GM21526 (cell line): ENCODE measurements around the gene SDSL.

Experiments
- ATAC-seq: cut with Tn5 transposase; IDR thresholded peaks from one replicate; pipeline ENCODE4 v1.9.1; 2021; ENCODE audit warnings: moderate library complexity; ENCODE audit not compliant: unreplicated experiment, low FRiP score

Gene SDSL, protein sequence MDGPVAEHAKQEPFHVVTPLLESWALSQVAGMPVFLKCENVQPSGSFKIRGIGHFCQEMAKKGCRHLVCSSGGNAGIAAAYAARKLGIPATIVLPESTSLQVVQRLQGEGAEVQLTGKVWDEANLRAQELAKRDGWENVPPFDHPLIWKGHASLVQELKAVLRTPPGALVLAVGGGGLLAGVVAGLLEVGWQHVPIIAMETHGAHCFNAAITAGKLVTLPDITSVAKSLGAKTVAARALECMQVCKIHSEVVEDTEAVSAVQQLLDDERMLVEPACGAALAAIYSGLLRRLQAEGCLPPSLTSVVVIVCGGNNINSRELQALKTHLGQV

DNA sequence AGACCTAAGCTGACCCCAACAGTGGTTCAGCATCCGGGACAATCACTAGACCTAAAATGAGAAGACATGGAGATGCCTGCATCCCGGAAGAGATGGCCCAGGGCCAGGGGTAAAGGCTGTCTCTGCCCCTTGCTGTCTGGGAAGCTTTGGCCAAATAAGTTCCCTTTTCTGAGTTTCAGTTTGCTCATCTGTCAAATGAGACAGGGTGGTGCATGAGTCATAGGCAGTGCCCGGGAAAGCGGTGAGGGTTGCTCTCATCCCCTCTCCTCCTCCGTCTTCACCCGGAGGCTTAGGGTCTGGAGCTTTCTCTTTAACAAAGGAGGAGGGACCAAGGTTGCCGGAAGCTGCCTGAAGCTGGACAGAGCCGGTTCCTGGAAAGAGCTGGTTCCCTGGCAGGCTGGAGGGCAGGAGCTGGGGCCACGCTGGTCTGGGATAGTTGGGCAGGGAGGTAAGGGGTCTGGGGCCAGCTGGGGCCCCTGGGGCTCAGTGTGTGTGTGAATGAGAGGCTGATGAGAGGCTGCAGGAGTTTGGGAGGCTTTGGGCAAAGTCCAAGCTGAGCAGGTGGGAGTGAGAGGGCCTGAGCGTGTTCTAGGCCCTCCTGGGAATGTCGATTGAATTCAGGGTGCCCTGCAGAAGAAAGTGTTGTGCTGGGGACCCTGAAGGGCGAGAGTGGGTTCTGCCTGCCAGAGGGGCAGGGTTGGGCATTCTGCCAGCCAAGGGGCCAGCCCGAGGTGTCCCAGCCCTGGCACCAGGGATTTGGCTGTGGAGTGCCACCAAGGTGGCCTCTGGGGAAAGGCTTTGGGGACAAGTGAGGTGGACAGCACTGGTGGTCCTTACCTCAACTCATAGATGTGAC lies at the start of gene SDSL:
Gene SDSL (plus strand): TSS at position 351 of the 856 bp plus-strand sequence. CDS start 5,603 bp downstream, outside the sequence.
- ATAC-seq: peak; percentile 71

DNA sequence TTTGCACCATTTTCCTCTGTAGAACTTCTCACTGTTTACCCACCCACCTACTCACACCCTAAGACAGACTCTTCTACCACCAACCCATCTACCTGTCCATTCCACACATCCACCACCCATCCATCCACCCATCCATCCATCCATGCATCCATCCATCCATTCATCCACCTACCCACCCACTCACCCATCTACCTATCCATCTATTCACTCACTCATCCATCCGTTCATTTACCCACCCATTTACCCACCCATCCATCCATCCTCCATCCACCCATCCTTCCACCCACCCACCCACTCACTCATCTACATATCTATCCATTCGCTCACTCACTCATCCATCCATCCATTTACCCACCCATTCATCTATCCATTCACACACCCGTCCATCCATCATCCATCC lies 48.7 kb upstream of the SDSL start:
- ATAC-seq: no peak

DNA sequence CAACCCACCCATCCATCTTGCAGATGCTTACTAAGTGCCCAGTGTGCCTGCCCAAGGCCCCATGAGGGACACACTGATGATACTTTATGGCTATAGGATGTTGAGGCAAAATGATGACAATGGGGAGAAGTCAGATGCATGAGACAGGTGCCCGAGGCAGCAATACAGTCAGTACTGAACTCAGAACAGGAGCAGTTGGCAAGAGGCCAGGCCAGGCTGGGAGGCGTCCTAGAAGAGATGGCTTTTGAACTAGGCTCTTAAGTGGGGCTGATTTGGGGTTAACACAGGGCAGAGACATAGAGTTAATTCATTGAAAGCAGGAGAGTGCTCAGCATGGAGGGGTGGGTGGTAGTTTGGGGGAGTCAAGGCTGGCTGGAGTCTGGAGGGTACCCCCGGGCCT lies 48.2 kb upstream of the SDSL start:
- ATAC-seq: no peak

DNA sequence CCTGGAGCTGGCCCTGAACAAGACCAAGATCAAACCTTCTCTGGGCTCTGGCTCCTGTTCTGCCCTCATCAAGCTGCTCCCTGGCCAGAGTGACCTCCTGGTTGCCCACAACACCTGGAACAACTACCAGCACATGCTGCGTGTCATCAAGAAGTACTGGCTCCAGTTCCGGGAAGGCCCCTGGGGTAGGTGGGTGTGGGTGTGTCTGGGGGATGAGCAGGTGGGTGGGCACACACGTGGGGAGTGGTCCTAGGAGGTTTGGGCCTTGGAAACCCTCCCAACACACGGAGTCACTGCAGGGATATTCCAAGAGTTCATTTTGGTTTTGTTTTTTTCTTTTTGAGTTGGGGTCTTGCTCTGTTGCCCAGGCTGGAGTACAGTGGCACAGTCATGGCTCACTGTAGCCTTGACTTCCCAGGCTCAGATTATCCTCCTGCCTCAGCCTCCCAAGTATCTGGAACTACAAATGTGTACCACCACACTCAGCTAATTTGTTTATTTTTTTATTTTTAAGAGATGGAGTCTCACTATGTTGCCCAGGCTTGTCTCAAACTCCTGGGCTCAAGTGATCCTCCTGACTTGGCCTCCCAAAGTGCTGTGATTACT lies 47.3 kb upstream of the SDSL start:
- no peak for ATAC-seq

DNA sequence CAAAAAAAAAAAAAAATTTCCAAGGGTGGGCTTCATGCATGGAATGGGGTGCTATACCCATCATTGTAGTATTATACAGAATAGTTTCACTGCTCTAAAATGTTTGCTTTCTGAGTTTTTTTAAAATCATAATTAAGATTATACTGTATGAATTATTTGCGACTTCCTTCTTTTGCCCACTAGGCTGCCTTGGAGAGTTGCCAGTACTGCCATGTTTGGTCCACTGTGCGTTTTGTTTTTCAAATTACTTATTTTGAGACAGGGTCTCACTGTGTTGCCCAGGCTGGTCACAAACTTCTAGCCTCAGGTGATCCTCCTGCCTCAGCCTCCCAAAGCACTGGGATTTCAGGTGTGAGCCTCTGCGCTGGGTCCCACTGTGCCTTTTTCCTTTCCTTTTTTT lies 43.9 kb upstream of the SDSL start:
- no peak for ATAC-seq

DNA sequence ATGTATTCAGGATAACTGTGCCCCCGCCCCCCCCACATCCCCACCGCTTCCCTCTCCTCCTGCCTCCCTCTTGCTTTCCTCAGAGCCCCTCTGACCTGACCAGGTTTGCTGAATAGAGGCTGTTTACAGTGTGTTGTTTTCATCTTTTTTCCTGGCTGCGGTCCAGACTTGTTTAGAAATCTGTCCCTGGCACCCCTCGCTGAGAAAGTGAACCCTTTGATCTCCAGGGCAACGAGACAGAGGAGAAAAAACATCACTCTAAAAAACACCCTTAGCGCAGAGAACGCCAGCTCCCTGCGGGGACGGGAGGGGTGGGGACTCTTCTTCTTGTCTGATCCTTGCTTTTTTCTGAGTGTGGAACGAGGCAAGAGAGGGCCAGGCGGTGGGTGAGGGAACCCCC lies 41.0 kb upstream of the SDSL start:
- no peak for ATAC-seq

DNA sequence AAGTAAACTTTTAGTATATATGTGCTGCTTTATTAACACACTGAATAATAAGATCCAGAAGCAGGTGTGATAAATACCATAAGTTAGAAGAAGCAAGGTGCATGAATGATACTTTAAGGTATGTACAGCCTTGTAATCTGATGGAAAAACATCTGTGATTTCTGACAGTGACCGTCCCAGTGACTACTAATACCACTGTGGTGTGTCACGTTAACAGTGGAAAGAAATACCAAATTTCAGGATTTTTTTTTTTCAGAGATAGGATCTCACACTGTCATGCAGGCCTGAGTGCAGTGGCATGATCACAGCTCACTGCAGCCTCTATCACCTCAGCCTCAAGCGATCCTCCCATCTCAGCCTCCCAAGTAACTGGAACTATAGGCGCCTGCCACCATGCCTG lies 40.0 kb upstream of the SDSL start:
- no peak for ATAC-seq

DNA sequence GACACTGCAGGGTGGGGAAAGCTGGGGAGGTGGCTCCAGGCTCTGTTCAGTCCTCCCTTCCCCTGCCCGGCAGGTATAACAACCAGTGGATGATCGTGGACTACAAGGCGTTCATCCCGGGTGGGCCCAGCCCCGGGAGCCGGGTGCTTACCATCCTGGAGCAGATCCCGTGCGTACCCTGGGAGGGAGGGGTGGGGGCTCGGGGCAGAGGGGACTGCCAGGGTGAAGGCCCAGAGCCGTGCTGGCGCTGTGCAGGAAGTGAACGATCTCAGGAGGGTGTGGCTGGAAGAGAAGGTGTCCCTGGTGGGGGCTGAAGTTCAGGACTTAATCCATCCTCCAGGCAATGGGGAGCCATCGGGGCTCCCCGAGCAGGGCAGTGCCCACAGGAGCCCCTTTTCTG lies 37.4 kb upstream of the SDSL start:
- no peak for ATAC-seq

DNA sequence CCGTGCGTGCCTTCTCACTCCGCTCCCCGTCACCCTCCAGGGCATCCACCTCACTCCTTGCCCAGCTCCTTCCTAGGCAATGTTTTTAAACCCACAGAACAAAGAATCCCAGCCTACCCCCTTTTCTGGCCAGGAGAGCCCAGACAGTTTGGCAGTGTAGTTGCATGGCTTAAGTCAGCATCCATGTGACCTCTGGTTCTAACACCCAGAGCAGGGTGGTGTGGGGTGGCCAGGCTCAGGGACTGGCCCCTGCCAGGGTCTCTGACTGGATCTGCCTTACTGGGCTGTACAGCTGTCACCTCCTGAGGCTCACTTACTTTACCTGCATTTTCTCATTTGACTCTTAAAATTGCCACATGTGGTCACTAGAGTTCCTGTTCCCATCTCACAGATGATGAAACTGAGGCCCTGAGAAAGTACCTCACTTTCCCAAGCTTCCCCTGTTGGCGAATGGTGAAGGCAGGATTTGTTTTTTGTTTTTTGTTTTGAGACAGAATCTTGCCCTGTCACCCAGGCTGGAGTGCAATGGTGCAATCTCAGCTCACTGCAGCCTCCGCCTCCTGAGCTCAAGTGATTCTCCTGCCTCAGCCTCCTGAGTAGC lies 36.8 kb upstream of the SDSL start:
- ATAC-seq: no peak

DNA sequence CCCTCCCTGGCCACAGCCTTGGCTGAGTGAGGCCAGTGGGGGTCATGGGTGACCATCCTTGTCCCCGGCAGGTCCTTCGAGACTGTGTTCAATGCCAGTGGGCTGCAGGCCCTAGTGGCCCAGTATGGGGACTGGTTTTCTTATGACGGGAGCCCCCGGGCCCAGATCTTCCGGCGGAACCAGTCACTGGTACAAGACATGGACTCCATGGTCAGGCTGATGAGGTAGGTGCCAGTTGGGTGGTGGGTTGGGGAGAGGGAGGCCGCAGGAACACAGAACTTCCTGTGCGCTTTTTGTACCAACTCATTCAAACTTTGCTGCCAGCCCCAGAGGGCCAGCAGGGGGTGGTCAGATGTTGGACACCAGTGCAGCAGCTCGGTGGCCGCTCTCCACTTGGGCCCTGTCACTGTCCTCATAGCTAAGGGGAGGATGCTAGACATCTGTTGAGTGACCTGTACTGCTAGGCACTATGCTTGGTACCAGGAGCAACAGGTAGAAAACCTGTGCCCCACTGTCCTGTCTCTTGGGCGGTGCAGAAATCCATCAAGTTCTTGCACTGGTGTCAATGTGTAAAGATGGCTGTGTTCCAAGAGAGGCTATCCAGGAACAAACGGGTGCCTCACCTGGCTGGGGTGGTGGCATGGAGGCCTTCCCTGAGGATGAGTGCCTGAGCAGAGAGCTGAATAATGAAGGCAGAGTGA lies 35.2 kb upstream of the SDSL start:
- no peak for ATAC-seq

DNA sequence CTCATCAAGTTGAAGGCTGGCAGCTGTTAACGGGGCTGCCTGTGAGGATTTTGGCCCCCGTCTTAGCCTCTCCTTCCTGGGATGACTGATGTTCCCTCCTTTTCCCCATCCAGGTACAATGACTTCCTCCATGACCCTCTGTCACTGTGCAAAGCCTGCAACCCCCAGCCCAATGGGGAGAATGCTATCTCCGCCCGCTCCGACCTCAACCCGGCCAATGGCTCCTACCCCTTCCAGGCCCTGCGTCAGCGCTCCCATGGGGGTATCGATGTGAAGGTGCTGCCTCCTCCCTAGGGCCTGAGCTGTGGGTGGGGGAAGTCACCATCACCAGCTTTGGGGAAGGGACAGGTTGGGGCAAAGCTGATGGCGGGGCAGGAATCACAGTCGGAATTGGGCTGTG lies 34.5 kb upstream of the SDSL start:
- ATAC-seq: no peak

DNA sequence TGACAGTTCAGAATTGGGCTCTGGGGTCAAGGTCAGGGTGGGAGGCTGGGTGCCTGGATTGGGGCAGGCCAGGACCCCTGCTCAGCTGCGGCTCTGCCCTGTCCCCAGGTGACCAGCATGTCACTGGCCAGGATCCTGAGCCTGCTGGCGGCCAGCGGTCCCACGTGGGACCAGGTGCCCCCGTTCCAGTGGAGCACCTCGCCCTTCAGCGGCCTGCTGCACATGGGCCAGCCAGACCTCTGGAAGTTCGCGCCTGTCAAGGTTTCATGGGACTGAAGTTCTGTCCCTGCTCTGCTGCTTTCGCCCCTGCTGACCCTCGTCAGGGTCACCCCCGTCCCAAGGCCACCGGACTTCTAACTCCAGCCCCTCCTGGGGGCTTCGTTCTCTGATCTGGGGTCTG lies 33.8 kb upstream of the SDSL start:
- no peak for ATAC-seq

DNA sequence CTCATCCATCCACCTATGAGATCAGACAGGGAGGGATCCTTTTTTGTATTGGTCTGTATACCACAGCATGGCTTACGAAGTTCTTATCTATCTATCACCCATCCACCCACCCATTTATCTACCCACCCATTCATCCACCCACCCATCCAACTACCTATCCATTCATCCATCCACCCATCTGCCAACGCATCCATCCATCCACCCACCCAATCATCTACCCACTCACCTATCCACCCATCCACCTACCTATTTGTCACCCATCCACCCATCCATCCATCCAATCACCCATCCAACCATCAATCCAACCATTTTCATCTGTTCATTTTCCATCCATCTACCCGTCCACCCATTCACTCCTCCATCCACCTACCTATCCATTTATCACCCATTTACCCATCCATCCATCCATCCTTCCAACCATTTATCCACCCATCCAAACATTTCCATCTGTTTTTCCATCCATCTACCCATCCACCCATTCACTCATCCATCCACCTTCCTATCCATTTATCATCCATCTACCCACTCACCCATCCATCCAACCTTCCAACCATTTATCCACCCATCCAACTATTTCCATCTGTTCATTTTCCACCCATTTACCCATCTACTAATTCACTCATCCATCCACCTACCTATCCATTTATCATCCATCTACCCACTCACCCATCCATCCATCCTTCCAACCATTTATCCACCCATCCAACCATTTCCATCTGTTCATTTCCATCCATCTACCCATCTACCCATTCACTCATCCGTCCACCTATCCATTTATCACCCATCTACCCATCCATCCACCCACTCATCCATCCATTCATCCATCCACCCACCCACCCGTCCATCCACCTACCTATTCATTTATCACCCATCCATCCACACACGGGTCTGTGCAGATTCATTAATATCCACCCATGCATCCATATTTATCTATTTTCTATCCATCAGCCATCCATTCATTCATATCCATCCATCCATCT lies 31.8 kb upstream of the SDSL start:
- no peak for ATAC-seq

DNA sequence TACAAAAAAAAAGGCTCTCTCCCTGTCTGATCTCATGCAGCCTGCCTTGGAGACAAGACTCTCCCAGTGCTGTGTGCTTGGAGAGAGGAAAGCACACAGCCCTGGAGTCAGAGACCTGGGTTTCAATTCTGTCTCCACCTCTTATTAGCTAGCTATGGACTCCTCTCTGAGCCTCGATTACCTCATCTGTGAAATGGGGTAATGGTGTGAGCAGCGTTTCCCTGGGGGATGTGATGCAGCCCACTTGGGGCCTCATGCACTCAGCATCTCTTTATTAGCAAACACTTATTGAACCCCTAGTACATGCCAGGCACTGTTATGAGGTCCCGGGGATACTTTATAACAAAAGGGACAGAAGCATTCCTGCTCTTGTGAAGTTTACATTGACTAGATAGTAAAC lies 31.0 kb upstream of the SDSL start:
- no peak for ATAC-seq

DNA sequence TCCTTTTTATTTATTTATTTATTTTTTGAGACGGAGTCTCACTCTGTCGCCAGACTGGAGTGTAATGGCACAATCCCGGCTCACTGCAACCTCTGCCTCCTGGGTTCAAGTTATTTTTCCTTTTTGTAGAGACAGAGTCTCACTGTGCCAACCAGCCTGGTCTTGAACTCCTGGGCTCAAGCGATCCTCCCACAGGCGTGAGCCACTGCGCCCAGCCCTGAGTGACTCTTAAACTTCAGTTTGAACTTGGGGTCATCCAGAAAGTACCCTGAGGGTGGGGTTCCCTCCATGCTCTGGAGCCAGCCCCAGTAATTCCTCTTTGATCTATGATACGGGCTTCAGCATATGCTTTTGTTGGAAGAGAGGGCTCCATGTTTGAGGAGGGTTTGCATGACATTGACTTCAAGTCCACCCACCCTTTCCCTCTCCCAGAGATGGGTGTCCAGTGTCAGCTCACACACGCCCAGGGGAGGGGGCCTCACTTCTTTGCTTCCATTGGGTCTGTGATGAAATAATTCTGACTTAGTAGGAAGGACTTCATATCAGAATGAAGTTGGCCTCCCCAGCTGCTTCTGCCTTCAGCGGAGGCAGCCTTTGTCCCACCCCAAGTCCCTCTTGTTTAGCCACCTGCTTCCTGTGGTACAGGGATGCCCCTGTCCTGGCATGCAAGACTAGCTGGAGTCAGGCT lies 30.4 kb upstream of the SDSL start:
- no peak for ATAC-seq

DNA sequence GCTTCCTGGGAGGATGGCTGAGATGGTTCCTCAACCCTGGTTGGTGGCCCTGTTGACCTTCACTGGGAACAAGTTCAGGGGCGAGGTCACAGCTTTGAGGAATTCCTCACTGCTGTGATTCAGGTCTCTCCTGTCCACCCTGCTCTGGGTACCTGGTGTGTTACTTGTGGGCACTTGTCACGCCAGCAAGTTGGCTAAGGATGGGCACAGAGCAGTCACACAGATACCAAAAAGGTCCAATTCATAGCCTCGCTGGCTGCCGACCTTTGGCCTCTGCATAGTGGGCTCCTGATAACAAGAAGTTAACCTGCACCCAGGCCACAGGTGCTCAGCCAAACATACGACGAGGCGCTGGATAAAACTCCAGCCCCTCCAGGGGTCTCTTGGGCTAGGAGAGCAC lies 29.7 kb upstream of the SDSL start:
- no peak for ATAC-seq

DNA sequence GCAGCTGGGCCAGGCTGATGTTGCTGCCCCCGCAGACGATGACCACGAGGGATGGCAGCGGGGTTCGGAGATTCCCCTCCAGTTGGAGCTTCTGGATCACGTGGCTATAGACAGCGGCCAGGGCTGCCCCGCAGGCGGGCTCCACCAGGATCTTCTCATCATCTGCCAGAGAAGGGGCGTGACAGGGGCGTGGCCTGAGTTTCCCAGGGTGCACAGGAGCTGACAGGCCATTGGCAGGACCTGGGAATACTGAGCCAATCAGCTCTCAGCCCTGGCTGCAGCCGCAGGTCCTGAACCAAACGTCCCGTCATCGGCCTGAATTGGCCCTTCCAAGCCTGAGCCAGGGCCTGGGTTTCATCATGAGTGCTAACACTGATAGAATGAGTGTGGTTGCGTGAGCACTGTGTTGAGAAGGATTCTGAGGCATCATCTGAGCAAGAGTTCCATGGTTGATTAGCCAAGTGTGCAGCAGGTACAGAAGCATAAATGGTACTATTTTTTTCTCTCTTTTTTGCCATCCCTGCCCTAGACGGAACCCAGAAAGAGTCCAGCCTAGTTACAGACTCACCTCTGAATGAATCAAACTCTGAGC lies 29.1 kb upstream of the SDSL start:
- ATAC-seq: no peak

DNA sequence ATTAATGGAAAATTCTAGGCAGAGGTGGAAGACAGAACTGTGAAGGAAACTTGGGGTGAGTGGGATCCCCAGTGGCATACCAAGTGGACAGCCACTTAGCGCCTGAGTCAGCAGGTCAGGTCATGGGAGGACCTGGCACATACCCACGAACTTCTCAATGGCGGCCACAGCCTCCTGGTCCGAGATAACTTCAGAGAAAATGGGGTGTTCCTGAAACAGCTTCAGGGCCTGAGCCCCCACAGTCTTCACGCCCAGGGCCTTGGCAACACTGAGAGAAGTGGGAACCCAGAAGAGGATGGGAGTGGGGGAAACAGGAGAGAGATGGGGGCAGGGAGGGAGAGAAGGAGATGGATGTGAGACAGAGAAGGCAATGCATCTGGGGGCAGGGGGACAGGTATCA lies 28.4 kb upstream of the SDSL start:
- no peak for ATAC-seq
